B cell (primary cell): ENCODE data around the gene MBD1. TPM values are rescaled to one million over a fixed set of nuclear protein-coding genes. Genes with fewer than 3 reads are reported as not detected.

ENCODE experiments used
- ATAC-seq: fragments of 200-7000 bp; cut with Tn5 transposase; one replicate; pipeline ENCODE4 v1.10.0; 2021; ENCODE audit warnings: low read depth, mild to moderate bottlenecking, moderate number of reproducible peaks, moderate library complexity
- CTCF ChIA-PET: fragments of 350-600 bp; sonication (Branson Sonifier 250); formaldehyde crosslinking; loops from one replicate; lab custom pipeline; 2021; ENCODE audit warnings: antibody characterized with exemption, inconsistent platforms; lab: Charles Lee
- POLR2A ChIA-PET: fragments of 350-600 bp; sonication (Branson Sonifier 250); formaldehyde crosslinking; loops from one replicate; lab custom pipeline; 2021; ENCODE audit warnings: antibody characterized with exemption; lab: Charles Lee
- DNase-seq: peaks from one replicate; pipeline ENCODE4 v3.0.0; 2013
- H2AFZ ChIP-seq: 2 replicates; pipeline ENCODE4 v1.6.1; 2012; ENCODE audit warnings: mild to moderate bottlenecking, low read depth, low read length; ENCODE audit not compliant: insufficient read depth, poor library complexity, severe bottlenecking
- H3K27ac ChIP-seq, 2 donors: 1 replicate in 1 of 2; 2 replicates in 1 of 2; pipeline ENCODE4 v1.5.1; 2012 to 2013; ENCODE audit warnings: low read length in 2 of 2, mild to moderate bottlenecking in 2 of 2, moderate library complexity in 1 of 2
- H3K27me3 ChIP-seq, 4 experiments: fragments of 200-600 bp in 1 of 4; sonication (generic) in 1 of 4; replicated peaks in 1 of 4; 1 replicate in 2 of 4; 2 replicates in 2 of 4; pipeline versions ENCODE4 v1.6.1 to v1.7.0; 2013 to 2016; ENCODE audit warnings: low read length in 3 of 4, mild to moderate bottlenecking in 2 of 4, mixed read lengths in 1 of 4, moderate library complexity in 1 of 4; ENCODE audit not compliant: insufficient read depth in 4 of 4, control insufficient read depth in 3 of 4; ENCODE audit errors: control extremely low read depth in 1 of 4
- H3K36me3 ChIP-seq, 2 experiments: replicated peaks in 1 of 2; 1 replicate in 1 of 2; 2 replicates in 1 of 2; pipeline versions ENCODE4 v1.6.1 to v1.7.1; 2013; ENCODE audit warnings: low read length in 1 of 2; ENCODE audit not compliant: insufficient read depth in 2 of 2, control insufficient read depth in 1 of 2; ENCODE audit errors: control extremely low read depth in 1 of 2, extremely low read depth in 1 of 2
- H3K4me1 ChIP-seq, 2 donors: fragments of 200-600 bp in 1 of 2; sonication (generic) in 1 of 2; 1 replicate in 1 of 2; 2 replicates in 1 of 2; pipeline versions ENCODE4 v1.5.1 to v1.6.1; 2013 to 2017; ENCODE audit warnings: low read length in 2 of 2; ENCODE audit not compliant: control insufficient read depth in 2 of 2, insufficient read depth in 2 of 2
- H3K4me2 ChIP-seq: replicated peaks from 2 replicates; pipeline ENCODE3; 2012; ENCODE audit warnings: mild to moderate bottlenecking, low read depth, low read length; ENCODE audit not compliant: poor library complexity, severe bottlenecking
- H3K4me3 ChIP-seq, 5 experiments: fragments of 200-600 bp in 1 of 5; sonication (generic) in 1 of 5; 1 replicate in 3 of 5; 2 replicates in 2 of 5; pipeline versions ENCODE4 v1.5.1 to v1.7.0; 2011 to 2016; ENCODE audit warnings: low read length in 4 of 5, mild to moderate bottlenecking in 4 of 5, low read depth in 2 of 5, control low read depth in 1 of 5, moderate library complexity in 1 of 5; ENCODE audit not compliant: insufficient read depth in 1 of 5; ENCODE audit errors: control extremely low read depth in 1 of 5, extremely low read depth in 1 of 5
- H3K79me2 ChIP-seq: fragments of 200-600 bp; sonication (generic); one replicate; pipeline ENCODE4 v1.6.0; 2016; ENCODE audit warnings: low read length; ENCODE audit not compliant: control insufficient read depth, insufficient read depth
- H3K9ac ChIP-seq: fragments of 200-600 bp; sonication (generic); 2 replicates; pipeline ENCODE4 v1.6.1; 2017; ENCODE audit warnings: mild to moderate bottlenecking, low read length, moderate library complexity
- H3K9me3 ChIP-seq, 3 donors: one replicate each; pipeline versions ENCODE4 v1.6.1 to v1.7.1; 2013; ENCODE audit warnings: low read length in 2 of 3; ENCODE audit not compliant: control insufficient read depth in 2 of 3, insufficient read depth in 1 of 3; ENCODE audit errors: control extremely low read depth in 1 of 3
- H4K20me1 ChIP-seq: 2 replicates; pipeline ENCODE4 v1.6.0; 2012; ENCODE audit warnings: mild to moderate bottlenecking, low read length; ENCODE audit not compliant: insufficient read depth, control insufficient read depth, poor library complexity, severe bottlenecking
- H3K27ac Mint-ChIP-seq: one replicate; pipeline ENCODE4 v1.8.0; 2021; ENCODE audit warnings: mixed read lengths
- H3K27me3 Mint-ChIP-seq: one replicate; pipeline ENCODE4 v1.8.0; 2021; ENCODE audit warnings: mixed read lengths
- H3K4me1 Mint-ChIP-seq: one replicate; pipeline ENCODE4 v1.8.0; 2021; ENCODE audit warnings: mixed read lengths
- H3K4me3 Mint-ChIP-seq: one replicate; pipeline ENCODE4 v1.8.0; 2021; ENCODE audit warnings: mixed read lengths
- H3K9me3 Mint-ChIP-seq: one replicate; pipeline ENCODE4 v1.8.0; 2022; ENCODE audit warnings: mixed read lengths; ENCODE audit not compliant: insufficient read depth
- EZH2 ChIP-seq: IDR thresholded peaks from 2 replicates; pipeline ENCODE4 v1.6.1; 2012; ENCODE audit warnings: borderline replicate concordance, low read depth, mild to moderate bottlenecking, moderate library complexity, low read length; ENCODE audit not compliant: insufficient read depth, poor library complexity, severe bottlenecking
- WGBS: methylation state at CpG from one replicate; pipeline ENCODE4 v1.1.5; 2013; ENCODE audit warnings: missing lambda C conversion rate; ENCODE audit not compliant: insufficient coverage; 5-methylcytosine and 5-hydroxymethylcytosine counted together
- intact Hi-C: fragments of 100-400 bp; cut with micrococcal nuclease; formaldehyde crosslinking; loops from one replicate; pipeline ENCODE4 v1.10.0; 2022
- polyA plus RNA-seq: library from polyadenylated mRNA; depleted of rRNA; stranded (reverse); fragments of >200 nt; gene quantifications from 2 replicates; pipeline ENCODE4 v1.2.3, GENCODE V29; 2012
- total RNA-seq, 2 donors: library from RNA; stranded (reverse); fragments of 120-200 nt in 1 of 2; gene quantifications; 1 replicate in 1 of 2; 2 replicates in 1 of 2; pipeline versions ENCODE4 v1.2.3 to v1.2.4, GENCODE V29; 2013 to 2022
- TF ChIP-seq, protein P1 (sequence below): fragments of 200-600 bp; IDR thresholded peaks from one replicate; pipeline ENCODE4 v1.8.0; 2022; ENCODE audit warnings: antibody characterized with exemption, mild to moderate bottlenecking

The MBD1 gene
- total and polyA plus RNA-seq, 2 donors (not counting 1 experiment from before 2014, with no cell fraction given) = 120 to 135 TPM

DNA sequence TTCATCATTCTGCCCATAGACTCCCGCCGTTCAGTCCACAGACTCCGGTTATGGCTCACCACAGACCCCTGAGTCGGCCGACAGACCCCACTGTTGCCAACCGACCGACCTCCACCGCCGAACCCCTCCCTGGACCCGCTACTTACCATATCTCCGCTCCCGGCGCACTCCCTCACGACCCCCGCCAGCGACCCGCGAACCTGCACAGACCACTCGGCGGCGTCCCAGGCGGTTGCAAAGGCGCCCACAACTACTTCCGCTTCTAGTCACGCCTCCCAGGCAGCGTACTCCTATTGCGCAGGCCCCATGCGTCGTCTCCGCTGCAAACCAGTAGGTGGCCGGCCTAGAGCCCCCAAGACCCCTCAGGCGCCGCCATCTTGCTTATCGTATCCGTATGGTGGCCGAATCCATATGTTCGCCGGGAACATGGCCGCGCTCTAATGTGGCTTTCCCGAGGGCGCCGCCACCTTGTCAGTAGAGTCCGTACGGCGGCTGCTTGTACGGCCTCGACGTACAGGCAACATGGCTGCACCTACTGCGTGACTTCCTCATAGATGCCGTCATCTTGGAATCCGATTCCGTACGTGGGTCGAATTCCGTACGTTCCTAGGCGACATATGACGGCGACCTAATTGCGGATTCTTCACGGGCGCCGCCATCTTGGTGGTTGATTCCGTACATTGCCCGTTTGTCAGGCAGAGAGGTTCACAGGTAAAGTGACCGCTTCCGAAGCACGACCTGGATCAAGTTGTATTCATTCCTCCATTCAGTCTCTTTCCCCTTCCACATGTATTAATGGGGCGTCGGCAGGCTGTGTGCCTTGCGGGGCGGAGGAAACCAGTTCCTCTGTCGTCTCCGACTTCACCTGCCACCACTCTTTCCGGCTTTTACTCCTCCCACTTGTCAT, 6.4 kb upstream of the MBD1 start, which contains the start of gene CXXC1:
TSS of gene CXXC1 (minus strand) at position 252 of the 907 bp plus-strand sequence. CDS start at position 149, 103 bp downstream.
- intact Hi-C loops = loop anchor here (1.0 to 5.0 kb wide), 9 partner anchors 11 to 1335 kb away; partner anchors contain the start of genes C18orf32, CFAP53, MEX3C and SMAD7
- ChIA-PET POLR2A (no interaction called here), CTCF (interaction anchor here (1.9 to 4.0 kb wide), 3 partner anchors 18 to 69 kb away, joined by 6 to 22 read pairs (median 11); partner anchors contain the start of gene CFAP53)
- H4K20me1 ChIP-seq = peaks cover 7% of the 10 kb centered on the region
- ATAC-seq (peak; percentile 91), DNase-seq (peak; percentile 99)
- H3K4me1 ChIP-seq = peaks cover 8 to 13% of the 10 kb centered on the region in 2 donors
- peaks cover 10% of the 10 kb centered on the region for H3K79me2 ChIP-seq
- no peak for TF ChIP-seq EZH2
- TF ChIP-seq, protein P1, sequence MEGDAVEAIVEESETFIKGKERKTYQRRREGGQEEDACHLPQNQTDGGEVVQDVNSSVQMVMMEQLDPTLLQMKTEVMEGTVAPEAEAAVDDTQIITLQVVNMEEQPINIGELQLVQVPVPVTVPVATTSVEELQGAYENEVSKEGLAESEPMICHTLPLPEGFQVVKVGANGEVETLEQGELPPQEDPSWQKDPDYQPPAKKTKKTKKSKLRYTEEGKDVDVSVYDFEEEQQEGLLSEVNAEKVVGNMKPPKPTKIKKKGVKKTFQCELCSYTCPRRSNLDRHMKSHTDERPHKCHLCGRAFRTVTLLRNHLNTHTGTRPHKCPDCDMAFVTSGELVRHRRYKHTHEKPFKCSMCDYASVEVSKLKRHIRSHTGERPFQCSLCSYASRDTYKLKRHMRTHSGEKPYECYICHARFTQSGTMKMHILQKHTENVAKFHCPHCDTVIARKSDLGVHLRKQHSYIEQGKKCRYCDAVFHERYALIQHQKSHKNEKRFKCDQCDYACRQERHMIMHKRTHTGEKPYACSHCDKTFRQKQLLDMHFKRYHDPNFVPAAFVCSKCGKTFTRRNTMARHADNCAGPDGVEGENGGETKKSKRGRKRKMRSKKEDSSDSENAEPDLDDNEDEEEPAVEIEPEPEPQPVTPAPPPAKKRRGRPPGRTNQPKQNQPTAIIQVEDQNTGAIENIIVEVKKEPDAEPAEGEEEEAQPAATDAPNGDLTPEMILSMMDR = peak; percentile 42
- H2AFZ ChIP-seq = peak within 1 kb of the TSS; percentile 92
- Mint-ChIP-seq H3K27me3 (no peaks in the 10 kb centered on the region), H3K4me3 (peak within 1 kb of the TSS; percentile 98), H3K4me1 (peaks cover 34% of the 10 kb centered on the region), H3K27ac (peak within 1 kb of the TSS; percentile 94), H3K9me3 (no peaks in the 10 kb centered on the region)
- peak within 1 kb of the TSS; percentile 91 for H3K4me2 ChIP-seq
- H3K9me3 ChIP-seq = no peaks in the 10 kb centered on the region
- peak within 1 kb of the TSS; percentile 64 to 97 (median 90) for H3K4me3 ChIP-seq
- WGBS = under 1% methylated on average over 73 of the region's 76 CpGs
- peak within 1 kb of the TSS; percentile 93 for H3K27ac ChIP-seq
- H3K9ac ChIP-seq = peak within 1 kb of the TSS; percentile 82
- no peaks in the 10 kb centered on the region for H3K27me3 ChIP-seq
- H3K36me3 ChIP-seq = peaks cover 0 to 33% of the 10 kb centered on the region in 2 experiments
